DND-41 (cell line): Measurements from ENCODE around the gene ARHGAP26.

Experiments used
- ATAC-seq: fragments of 200-7000 bp; cut with Tn5 transposase; 3 replicates; pipeline ENCODE4 v1.9.1; 2021; ENCODE audit warnings: low read depth; ENCODE audit not compliant: insufficient read depth
- DNase-seq: peaks from one replicate; pipeline ENCODE4 v3.0.0-alpha.2; 2020
- H2AFZ ChIP-seq: 2 replicates; pipeline ENCODE4 v1.6.0; 2012; ENCODE audit warnings: low read depth, low read length
- H3K27ac ChIP-seq: 2 replicates; pipeline ENCODE4 v1.5.1; 2012; ENCODE audit warnings: low read length, inconsistent platforms
- H3K27me3 ChIP-seq: fragments of 200-600 bp; sonication (generic); 2 replicates; pipeline ENCODE4 v1.6.0; 2012; ENCODE audit warnings: low read length, mild to moderate bottlenecking, inconsistent platforms; ENCODE audit not compliant: insufficient read depth, poor library complexity
- H3K36me3 ChIP-seq: 2 replicates; pipeline ENCODE4 v1.5.1; 2012; ENCODE audit warnings: low read length, inconsistent platforms; ENCODE audit not compliant: insufficient read depth
- H3K4me1 ChIP-seq: 2 replicates; pipeline ENCODE4 v1.5.1; 2012; ENCODE audit warnings: mild to moderate bottlenecking, low read length; ENCODE audit not compliant: insufficient read depth
- H3K4me2 ChIP-seq: 2 replicates; pipeline ENCODE4 v1.6.0; 2012; ENCODE audit warnings: mild to moderate bottlenecking, moderate library complexity, low read length, inconsistent platforms; ENCODE audit not compliant: insufficient read depth
- H3K4me3 ChIP-seq, 2 experiments: fragments of 200-600 bp in 1 of 2; shearing (Covaris generic) in 1 of 2; 2 replicates each; pipeline ENCODE4 v1.5.1; 2012 to 2016; ENCODE audit warnings: inconsistent platforms in 2 of 2, low read length in 2 of 2, mild to moderate bottlenecking in 2 of 2, low read depth in 1 of 2, moderate library complexity in 1 of 2
- H3K79me2 ChIP-seq: 2 replicates; pipeline ENCODE4 v1.6.0; 2012; ENCODE audit warnings: low read length, inconsistent platforms; ENCODE audit not compliant: insufficient read depth
- H3K9ac ChIP-seq: 2 replicates; pipeline ENCODE4 v1.6.0; 2012; ENCODE audit warnings: low read depth, mild to moderate bottlenecking, inconsistent platforms, low read length, moderate library complexity
- H3K9me3 ChIP-seq: 2 replicates; pipeline ENCODE4 v1.5.1; 2012; ENCODE audit warnings: low read length, moderate library complexity, mild to moderate bottlenecking, inconsistent platforms; ENCODE audit not compliant: insufficient read depth, severe bottlenecking
- H4K20me1 ChIP-seq: 2 replicates; pipeline ENCODE4 v1.6.0; 2012; ENCODE audit warnings: low read length; ENCODE audit not compliant: insufficient read depth
- CTCF ChIP-seq: IDR thresholded peaks from 2 replicates; pipeline ENCODE4 v1.5.1; 2012; ENCODE audit warnings: borderline replicate concordance, low read length, moderate library complexity, mild to moderate bottlenecking; ENCODE audit not compliant: poor library complexity, severe bottlenecking; ENCODE audit errors: extremely low read depth
- EZH2 ChIP-seq: IDR thresholded peaks from 3 replicates; pipeline ENCODE4 v1.6.1; 2012; ENCODE audit warnings: borderline replicate concordance, low read depth, mild to moderate bottlenecking, moderate library complexity, low read length, inconsistent platforms; ENCODE audit not compliant: severe bottlenecking

ARHGAP26 gene

GRCh38 chr5:142972064-142972570, 201.9 kb downstream of the ARHGAP26 start:
- TF ChIP-seq CTCF (no peak), EZH2 (no peak)

GRCh38 chr5:142973932-142974331, 203.8 kb downstream of the ARHGAP26 start:
- TF ChIP-seq EZH2 (no peak), CTCF (no peak)
- Histone ChIP-seq H3K4me3 (no peak overlapping the region), H3K4me1 (peaks cover 27% of the 10 kb centered on the region), H3K79me2 (no peaks in the 10 kb centered on the region), H4K20me1 (no peaks in the 10 kb centered on the region), H3K27ac (no peak overlapping the region), H3K9ac (no peak overlapping the region), H3K9me3 (no peaks in the 10 kb centered on the region), H3K4me2 (no peak overlapping the region), H3K27me3 (no peaks in the 10 kb centered on the region), H3K36me3 (no peaks in the 10 kb centered on the region), H2AFZ (no peak overlapping the region)
- ATAC-seq = no peak
- no peak for DNase-seq

More at GRCh38 chr5:142972064-142972570, 201.9 kb downstream of the ARHGAP26 start:
- no peaks in the 10 kb centered on the region for H3K36me3 ChIP-seq
- H3K4me3 ChIP-seq = no peak overlapping the region
- DNase-seq (no peak), ATAC-seq (no peak)
- no peak overlapping the region for H2AFZ ChIP-seq
- H4K20me1 ChIP-seq = no peaks in the 10 kb centered on the region
- no peaks in the 10 kb centered on the region for H3K9me3 ChIP-seq
- no peak overlapping the region for H3K27ac ChIP-seq
- peaks cover 13% of the 10 kb centered on the region for H3K4me1 ChIP-seq
- no peak overlapping the region for H3K9ac ChIP-seq
- no peaks in the 10 kb centered on the region for H3K27me3 ChIP-seq
- H3K79me2 ChIP-seq = no peaks in the 10 kb centered on the region
- H3K4me2 ChIP-seq = no peak overlapping the region

GRCh38 chr5:142974409-142974808, 204.2 kb downstream of the ARHGAP26 start:
- Histone ChIP-seq H3K9ac (no peak overlapping the region), H3K9me3 (no peaks in the 10 kb centered on the region), H3K4me2 (no peak overlapping the region), H3K79me2 (no peaks in the 10 kb centered on the region), H3K27me3 (no peaks in the 10 kb centered on the region), H4K20me1 (no peaks in the 10 kb centered on the region), H3K4me1 (peaks cover 27% of the 10 kb centered on the region), H3K36me3 (no peaks in the 10 kb centered on the region), H2AFZ (no peak overlapping the region), H3K4me3 (no peak overlapping the region), H3K27ac (no peak overlapping the region)
- TF ChIP-seq EZH2 = no peak
- no peak for TF ChIP-seq CTCF
- ATAC-seq (no peak), DNase-seq (no peak)

GRCh38 chr5:142976861-142977260, 206.7 kb downstream of the ARHGAP26 start:
- Histone ChIP-seq H3K9me3 (no peaks in the 10 kb centered on the region), H3K4me1 (peaks cover 40% of the 10 kb centered on the region), H3K27ac (peak overlapping the region; percentile 86), H2AFZ (peak overlapping the region; percentile 45), H3K4me2 (peak overlapping the region; percentile 47), H3K9ac (peak overlapping the region; percentile 33; the same call in 1 of the 2 replicates), H4K20me1 (no peaks in the 10 kb centered on the region), H3K27me3 (no peaks in the 10 kb centered on the region), H3K36me3 (no peaks in the 10 kb centered on the region), H3K4me3 (no peak overlapping the region), H3K79me2 (no peaks in the 10 kb centered on the region)
- ATAC-seq (no peak), DNase-seq (no peak)
- no peak for TF ChIP-seq CTCF
- no peak for TF ChIP-seq EZH2
